Measurements from ENCODE around the gene DNAJC18. TPM values are rescaled to one million over a fixed set of nuclear protein-coding genes. Genes with fewer than 3 reads are reported as not detected.

The DNAJC18 gene
- total and polyA plus RNA-seq, 7 donors = 2.6 to 14.5 (median 10.3) TPM

GRCh38 chr5:139417214-139417613 lies 22.1 kb downstream of the DNAJC18 start:
- peak; percentile 33 to 60 for DNase-seq
- TF ChIP-seq CTCF (IDR thresholded peaks at IDR 0.05) = no peak
- no peaks in the 10 kb centered on the region for H3K27me3 ChIP-seq (ENCODE audit: insufficient read depth in 3 of 3, low read length in 2 of 3)
- peaks cover 59% of the 10 kb centered on the region for H3K4me1 ChIP-seq
- WGBS, 3 donors = 19 to 31% (median 23%) methylated on average over 4 of the region's 4 CpGs
- H3K36me3 ChIP-seq (ENCODE audit: insufficient read depth in 1 of 2, low read depth in 1 of 2) = peaks cover 0 to 19% of the 10 kb centered on the region in 2 donors
- H3K9me3 ChIP-seq = no peaks in the 10 kb centered on the region
- peak; percentile 50 to 79 (median 70) for ATAC-seq
- H3K4me3 ChIP-seq = no peak overlapping the region
- intact Hi-C loops (cut with DNase I) = loop anchor here in 1 of 2 donors (10.0 kb wide), 1 partner anchor 348 kb away; no protein-coding TSS in a partner anchor
- peak overlapping the region; percentile 85 for H3K27ac ChIP-seq

- intact Hi-C loops (cut with DNase I) = loop anchor here in 1 of 2 donors (10.0 kb wide), 1 partner anchor 348 kb away; no protein-coding TSS in a partner anchor
- H3K27me3 ChIP-seq (ENCODE audit: insufficient read depth in 3 of 3, low read length in 2 of 3) = no peaks in the 10 kb centered on the region
- H3K27ac ChIP-seq = peak overlapping the region; percentile 85
- DNase-seq (peak in 1 of 2 donors; percentile 46), ATAC-seq (peak in 3 of 4 donors; percentile 21 to 30 (median 23))
- H3K4me3 ChIP-seq = no peak overlapping the region
- WGBS, 3 donors = 36 to 55% (median 44%) methylated on average over 9 of the region's 9 CpGs
- TF ChIP-seq CTCF (IDR thresholded peaks at IDR 0.05) = no peak
- peaks cover 59% of the 10 kb centered on the region for H3K4me1 ChIP-seq
- H3K9me3 ChIP-seq = no peaks in the 10 kb centered on the region
- peaks cover 0 to 16% of the 10 kb centered on the region in 2 donors for H3K36me3 ChIP-seq (ENCODE audit: insufficient read depth in 1 of 2, low read depth in 1 of 2)
Measured at GRCh38 chr5:139416651-139417050, 22.7 kb downstream of the DNAJC18 start.

GRCh38 chr5:139415869-139416268 lies 23.5 kb downstream of the DNAJC18 start:
- intact Hi-C loops (cut with DNase I) = loop anchor here in 1 of 2 donors (10.0 kb wide), 1 partner anchor 349 kb away; no protein-coding TSS in a partner anchor
- no peak for TF ChIP-seq CTCF (IDR thresholded peaks at IDR 0.05)
- no peak overlapping the region for H3K4me3 ChIP-seq
- DNase-seq (no peak), ATAC-seq (no peak)
- H3K9me3 ChIP-seq = no peaks in the 10 kb centered on the region
- H3K27me3 ChIP-seq (ENCODE audit: insufficient read depth in 3 of 3, low read length in 2 of 3) = no peaks in the 10 kb centered on the region
- peaks cover 0 to 9% of the 10 kb centered on the region in 2 donors for H3K36me3 ChIP-seq (ENCODE audit: insufficient read depth in 1 of 2, low read depth in 1 of 2)
- peak overlapping the region; percentile 85 for H3K27ac ChIP-seq
- peaks cover 64% of the 10 kb centered on the region for H3K4me1 ChIP-seq

- TF ChIP-seq CTCF (IDR thresholded peaks at IDR 0.05) = no peak
- H3K36me3 ChIP-seq (ENCODE audit: insufficient read depth in 1 of 2, low read depth in 1 of 2) = peaks cover 0 to 9% of the 10 kb centered on the region in 2 donors
- WGBS, 3 donors = 17 to 25% (median 19%) methylated on average over 8 of the region's 8 CpGs
- peak overlapping the region; percentile 85 for H3K27ac ChIP-seq
- H3K9me3 ChIP-seq = no peaks in the 10 kb centered on the region
- H3K4me1 ChIP-seq = peaks cover 68% of the 10 kb centered on the region
- peak; percentile 41 to 61 (median 52) for ATAC-seq
- intact Hi-C loops (cut with DNase I) = loop anchor here in 1 of 2 donors (10.0 kb wide), 1 partner anchor 349 kb away; no protein-coding TSS in a partner anchor
- no peak overlapping the region for H3K4me3 ChIP-seq
- H3K27me3 ChIP-seq (ENCODE audit: insufficient read depth in 3 of 3, low read length in 2 of 3) = no peaks in the 10 kb centered on the region
- DNase-seq = peak; percentile 21 to 63
Measured at GRCh38 chr5:139415221-139415861, 24.0 kb downstream of the DNAJC18 start.

Data from psoas muscle (tissue), 8 donors.